Left renal cortex interstitium (tissue), 4 donors: ENCODE measurements around the gene GPR31. TPM values are rescaled to one million over a fixed set of nuclear protein-coding genes. Genes with fewer than 3 reads are reported as not detected.
"Not testable (repeated sequence)": the region's sequence is repeated elsewhere in the genome, so short reads cannot be mapped to it uniquely, and the experiment has no call there.

Experiments used
- DNase-seq, 4 donors: peaks; one replicate each; pipeline ENCODE4 v3.0.0-alpha.2; 2013; ENCODE audit warnings: low read depth in 4 of 4, low spot score in 2 of 4, missing footprints in 1 of 4
- polyA plus RNA-seq, 4 donors: library from polyadenylated mRNA; unstranded; fragments of 120-200 nt; gene quantifications; one replicate each; pipeline ENCODE4 v1.2.1, GENCODE V29; 2013; ENCODE audit not compliant: insufficient read length in 4 of 4

The GPR31 gene
- polyA plus RNA-seq, 4 donors: not detected

- not testable (repeated sequence) for DNase-seq
Observed at GRCh38 chr6:167168296-167168695, 10.5 kb upstream of the GPR31 start.

- DNase-seq: not testable (repeated sequence)
Observed at GRCh38 chr6:167167699-167168098, 9.9 kb upstream of the GPR31 start.

DNA sequence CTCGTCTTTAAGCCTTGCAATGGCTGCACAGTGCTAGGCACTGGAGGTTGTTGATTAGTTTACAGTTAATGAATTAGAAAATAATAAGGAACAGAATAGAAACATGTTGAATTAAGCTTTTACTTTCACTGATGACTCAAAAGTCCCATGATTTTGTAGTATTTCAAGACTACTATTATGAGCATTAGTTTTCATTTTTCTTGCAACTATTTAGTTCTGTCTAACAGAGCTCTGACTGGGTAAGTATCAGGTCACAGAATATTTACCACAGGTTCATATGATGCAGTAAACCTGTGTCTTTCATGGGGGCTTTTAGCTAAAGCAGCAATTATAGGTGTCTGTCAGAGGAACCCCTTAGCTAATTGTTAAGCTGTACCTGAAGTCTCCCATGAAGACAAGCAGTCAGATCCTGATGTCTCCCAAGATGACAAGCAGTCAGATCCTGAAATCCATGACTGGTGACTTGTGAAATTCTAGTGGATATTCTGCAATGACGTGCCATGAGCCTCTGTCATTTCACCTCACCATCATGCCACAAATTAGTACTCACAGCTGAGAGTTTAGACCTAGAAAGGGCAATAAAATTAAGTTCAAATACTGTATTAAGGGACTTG is 8.2 kb upstream of the GPR31 start:
- DNase-seq: no peak

- no peak for DNase-seq
Observed at GRCh38 chr6:167164261-167164660, 6.5 kb upstream of the GPR31 start.

DNA sequence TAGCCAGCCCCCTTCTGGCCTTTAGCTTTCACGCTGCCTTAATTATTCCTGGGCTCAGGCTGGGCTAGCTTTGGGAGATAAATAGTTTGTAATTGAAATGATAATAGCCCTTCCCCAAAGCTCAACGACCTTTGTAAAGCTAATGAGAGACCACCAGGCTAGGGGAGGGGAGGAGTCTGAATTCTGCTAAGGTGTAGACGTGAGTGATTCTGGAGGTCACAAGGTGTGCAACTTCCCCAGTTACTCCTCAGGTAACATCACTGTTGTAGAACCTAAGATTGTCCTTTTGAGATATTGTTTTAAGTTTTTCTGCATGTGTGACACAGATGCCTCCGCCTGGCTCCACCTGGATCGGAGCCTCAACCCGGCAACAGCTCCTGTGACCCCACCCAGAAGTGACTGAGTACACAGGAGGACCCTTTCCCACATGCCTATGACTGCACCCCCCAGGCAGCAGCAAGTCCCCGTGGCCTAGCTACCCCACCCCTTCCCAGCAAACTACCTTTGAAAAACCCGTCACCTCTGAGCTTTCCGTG is 5.8 kb upstream of the GPR31 start:
- DNase-seq: no peak

GRCh38 chr6:167162591-167162990 is 4.8 kb upstream of the GPR31 start:
- DNase-seq: no peak

- DNase-seq: no peak
Observed at GRCh38 chr6:167161851-167162467, 4.2 kb upstream of the GPR31 start.

DNA sequence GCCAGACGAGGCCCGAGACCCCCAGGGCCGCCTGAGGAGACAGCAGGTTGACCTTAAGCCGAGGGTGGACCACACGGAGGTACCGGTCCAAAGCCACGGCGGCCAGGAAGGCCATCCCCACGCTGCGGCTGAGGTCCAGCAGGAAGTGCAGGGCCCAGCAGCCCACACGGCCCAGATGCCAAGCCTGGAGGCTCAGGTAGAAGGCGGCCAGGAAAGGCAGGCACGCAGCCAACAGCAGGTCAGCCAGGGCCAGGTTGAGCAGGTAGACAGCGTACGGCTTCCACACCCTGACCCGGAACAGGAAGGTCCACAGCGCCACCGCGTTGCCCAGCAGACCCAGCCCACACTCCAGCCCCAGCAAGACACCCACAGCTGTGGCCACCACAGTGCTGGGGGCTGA is 366 bp downstream of the GPR31 start:
- no peak for DNase-seq

DNA sequence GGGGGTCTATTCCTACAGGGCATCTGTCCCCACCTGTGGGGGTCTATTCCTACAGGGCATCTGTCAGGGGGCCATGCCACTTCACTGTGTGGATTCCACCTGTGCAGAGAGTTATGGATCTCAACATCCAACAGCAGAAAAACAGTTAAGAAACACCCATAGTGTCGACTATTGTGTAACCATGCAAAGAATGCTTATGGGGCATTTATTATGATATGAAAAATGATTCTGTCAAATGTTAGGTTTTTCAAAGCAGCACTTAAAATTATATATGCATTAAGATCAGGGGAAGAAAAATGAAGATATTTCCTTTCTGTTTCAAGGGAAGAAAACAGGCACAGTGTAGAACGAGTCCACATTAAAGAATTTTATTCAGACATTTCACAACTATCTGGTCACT is 2.9 kb downstream of the GPR31 start:
- DNase-seq: no peak

DNA sequence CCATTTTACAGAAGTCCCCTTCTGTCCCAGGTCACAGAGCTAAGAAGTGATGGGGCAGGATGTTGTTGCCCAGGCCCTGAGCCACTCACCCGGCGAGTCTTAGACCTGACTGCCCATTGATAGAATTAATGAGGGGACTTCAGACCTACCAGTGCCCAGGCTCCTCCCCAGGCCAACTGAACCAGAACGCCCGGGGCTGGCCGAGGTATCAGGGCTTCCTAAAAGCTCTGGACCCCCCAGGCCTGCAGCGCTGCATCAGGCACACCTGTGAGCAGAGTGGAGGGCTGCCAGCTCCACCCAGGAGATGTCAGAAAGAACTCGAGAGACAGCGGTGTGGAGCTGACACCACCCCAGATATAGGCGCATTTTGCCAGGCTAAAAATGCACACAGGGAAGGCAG is 3.5 kb downstream of the GPR31 start:
- no peak for DNase-seq

GRCh38 chr6:167153521-167153959 is 4.2 kb downstream of the GPR31 start:
- DNase-seq: no peak

DNA sequence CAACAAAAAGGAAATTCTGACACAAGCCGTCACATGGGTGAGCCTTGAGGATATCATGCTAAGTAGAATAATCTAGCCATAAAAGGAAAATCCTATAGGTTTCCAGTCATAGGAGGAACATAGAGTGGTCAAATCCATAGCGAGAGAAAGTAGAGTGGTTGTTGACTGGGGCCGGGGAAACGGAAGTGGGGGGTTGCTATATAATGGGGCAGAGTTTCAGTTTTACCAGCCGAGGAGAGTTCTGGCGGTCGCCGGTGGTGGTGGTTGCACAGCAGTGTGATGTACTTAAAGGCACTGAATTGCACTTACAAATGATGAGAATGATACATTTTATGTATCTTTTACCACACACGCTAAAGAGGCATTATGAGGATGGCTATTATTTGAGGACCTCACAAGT is 4.9 kb downstream of the GPR31 start:
- DNase-seq: no peak

DNA sequence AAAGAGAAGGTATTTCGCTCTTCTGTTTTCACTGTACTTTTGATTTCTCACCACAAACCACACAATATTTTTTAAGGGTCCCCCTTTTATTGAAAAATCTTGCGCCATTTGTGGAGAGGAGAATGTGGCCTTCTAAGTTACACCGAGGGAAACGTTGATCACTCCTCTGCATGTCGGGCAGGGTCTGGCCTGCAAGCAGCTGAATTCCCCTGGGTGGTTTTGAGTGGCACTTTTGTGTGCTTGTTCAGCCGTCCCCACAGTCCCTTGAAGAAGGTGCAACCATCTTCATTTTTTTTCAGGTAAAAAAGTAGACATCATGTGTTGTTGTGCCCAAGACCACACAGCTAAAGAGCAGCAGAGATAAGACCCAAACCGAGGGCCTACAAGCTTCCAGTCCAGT is 6.1 kb downstream of the GPR31 start:
- no peak for DNase-seq

DNA sequence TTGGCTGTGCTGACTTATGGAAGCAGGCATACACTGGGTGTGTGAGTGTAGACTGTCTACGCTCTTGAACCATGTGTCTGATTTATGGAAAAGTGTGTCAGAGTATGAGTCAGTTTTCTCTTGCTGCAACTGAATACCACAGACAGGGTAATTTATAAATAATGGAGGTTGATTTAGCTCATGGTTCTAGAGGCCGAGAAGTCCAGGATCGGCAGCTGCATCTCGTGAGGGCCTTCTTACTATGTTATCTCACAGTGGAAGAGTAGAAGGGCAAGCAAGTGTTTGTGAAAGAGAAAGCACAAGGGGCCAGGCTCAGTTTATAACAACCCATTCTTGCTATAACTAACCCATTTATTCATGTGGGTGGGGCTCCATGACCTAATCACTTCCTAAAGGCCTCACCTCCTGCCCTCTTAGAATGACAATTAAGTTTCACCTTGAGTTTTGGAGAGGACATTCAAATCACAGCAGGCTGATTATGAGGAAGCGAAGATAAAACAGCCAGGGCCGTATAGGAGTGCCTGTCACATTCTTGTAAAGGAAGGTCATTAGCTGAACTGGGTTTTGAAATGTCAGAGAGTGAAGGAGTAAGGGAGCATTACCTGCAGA is 6.7 kb downstream of the GPR31 start:
- no peak for DNase-seq

DNA sequence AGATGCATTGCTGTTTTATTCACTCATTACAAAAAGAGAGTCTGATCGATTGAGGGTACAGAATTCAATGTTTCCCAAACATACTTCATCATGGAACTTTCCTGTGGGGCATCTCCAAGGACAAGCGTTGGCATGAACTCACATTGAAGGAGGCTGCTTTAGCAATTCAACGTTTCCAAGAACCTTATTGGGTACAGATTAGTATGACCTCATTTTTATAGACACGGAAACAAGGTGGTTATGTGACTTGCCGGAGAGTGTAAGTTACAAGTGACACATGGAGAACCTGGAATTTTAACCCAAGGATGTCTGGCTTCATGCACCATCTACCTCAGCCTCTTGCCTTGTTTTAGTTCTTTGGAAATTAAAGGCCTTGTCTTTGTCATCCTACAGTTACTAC is 8.8 kb downstream of the GPR31 start:
- DNase-seq: no peak

GRCh38 chr6:167148021-167148420 is 9.8 kb downstream of the GPR31 start:
- DNase-seq: no peak

GRCh38 chr6:167146977-167147376 is 10.8 kb downstream of the GPR31 start:
- peak in 1 of 4 donors; percentile 15 for DNase-seq

GRCh38 chr6:167146135-167146534 is 11.6 kb downstream of the GPR31 start:
- DNase-seq: no peak

DNA sequence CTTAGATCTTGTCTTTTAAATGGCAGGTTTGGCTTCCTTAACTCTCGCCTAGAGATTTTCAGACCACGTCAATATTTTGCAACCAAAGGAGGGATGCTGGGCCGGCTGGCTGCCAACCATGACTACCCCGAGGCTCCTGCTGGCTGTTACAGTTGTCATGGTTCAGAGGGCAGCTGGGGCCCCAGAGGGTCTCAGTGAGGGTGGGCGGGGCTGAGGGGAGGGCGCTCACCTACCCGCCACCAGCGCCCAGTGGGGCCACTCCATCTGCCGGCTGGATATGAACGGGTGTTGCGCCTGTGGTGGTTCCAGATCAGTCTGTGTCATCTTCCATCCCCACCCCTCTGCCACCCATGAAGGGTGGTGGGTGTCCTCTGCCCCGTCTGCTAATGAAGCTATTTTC is 12.3 kb downstream of the GPR31 start:
- DNase-seq: no peak

DNA sequence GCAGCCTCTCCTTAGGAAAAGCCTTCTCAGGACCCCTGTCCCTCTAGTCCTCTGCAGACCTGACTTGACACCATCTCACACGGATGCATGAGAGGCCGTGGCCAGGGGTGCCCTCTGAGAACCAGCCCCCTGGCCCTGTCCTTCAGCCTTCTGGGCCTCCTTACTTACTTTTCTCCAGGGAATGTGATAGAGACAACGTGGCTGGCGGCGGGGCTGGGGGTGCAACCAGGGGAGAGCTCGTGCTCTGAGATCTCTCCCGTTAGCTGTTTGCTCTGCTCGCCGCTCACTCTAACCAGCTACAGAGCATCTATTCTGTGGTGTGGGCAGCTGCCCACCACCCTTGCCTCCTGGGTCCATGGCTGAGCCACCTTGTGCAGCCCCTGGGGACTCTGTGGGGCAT is 14.7 kb downstream of the GPR31 start:
- no peak for DNase-seq

- no peak for DNase-seq
Observed at GRCh38 chr6:167142433-167142761, 15.4 kb downstream of the GPR31 start.
